ENCODE results near the gene ABCC11. TPM values are rescaled to one million over a fixed set of nuclear protein-coding genes. Genes with fewer than 3 reads are reported as not detected.

ABCC11 gene
- total and polyA plus RNA-seq, 2 of the 13 experiments (the other 11 are each of a cell fraction or from before 2014, with no cell fraction given): 1.0 to 1.4 TPM

DNA sequence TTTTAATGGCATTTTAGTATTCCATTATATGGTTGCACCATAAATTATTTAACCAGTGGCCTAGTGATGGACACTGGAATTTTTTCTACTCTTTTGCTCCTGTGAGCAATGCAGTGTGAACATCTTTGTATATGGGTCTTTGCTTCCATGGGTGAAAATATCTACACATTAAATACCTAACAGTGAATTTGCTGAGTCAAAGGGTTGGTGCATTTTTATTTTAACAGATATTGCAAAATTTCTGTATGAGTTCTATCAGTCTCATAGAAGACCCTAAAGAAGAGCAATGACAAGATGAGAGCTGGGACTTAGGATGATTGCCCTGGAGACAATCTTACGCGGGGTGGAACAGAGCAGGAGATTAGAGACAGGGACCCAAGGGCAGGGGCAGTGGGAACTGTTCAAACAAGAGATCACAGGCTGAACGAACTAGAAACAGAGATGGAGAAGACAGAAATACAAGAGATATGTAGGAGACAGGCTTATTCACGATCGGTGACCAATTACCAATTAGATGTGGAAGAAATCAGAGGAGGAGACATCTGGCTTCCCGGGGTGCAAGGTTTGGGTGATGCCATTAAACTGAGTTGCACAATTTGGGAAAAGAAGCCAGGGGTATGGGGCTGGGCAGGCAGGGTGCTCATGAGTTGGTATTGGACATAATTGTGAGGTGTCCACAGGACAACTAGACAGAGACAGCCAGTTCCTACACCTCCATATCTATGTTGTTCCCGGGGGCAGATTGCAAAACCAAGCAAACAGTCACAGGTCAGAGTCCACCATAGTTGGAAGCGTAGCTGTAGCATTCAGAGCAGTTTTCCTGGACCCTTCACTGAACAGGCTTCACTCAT, 43.1 kb downstream of the ABCC11 start (continued):
- no peak for TF ChIP-seq SNRNP70 (IDR thresholded peaks at IDR 0.05; ENCODE audit: low read depth, low read length)
- peak; percentile 96 for TF ChIP-seq ZFP1 (CRISPR knock-in tag; IDR thresholded peaks at IDR 0.05)
- TF ChIP-seq ZNF557 (CRISPR knock-in tag; IDR thresholded peaks at IDR 0.05): peak; percentile 92; the same call in 1 of the 2 replicates
- no peak for TF ChIP-seq CERS6 (CRISPR knock-in tag; IDR thresholded peaks at IDR 0.05)
- TF ChIP-seq ZSCAN5A (CRISPR knock-in tag; IDR thresholded peaks at IDR 0.05; ENCODE audit: borderline replicate concordance): peak; percentile 55; the same call in 1 of the 2 replicates
- TF ChIP-seq ZNF746 (CRISPR knock-in tag; IDR thresholded peaks at IDR 0.05): peak; percentile 89
- peak; percentile 89; the same call in 1 of the 2 replicates for TF ChIP-seq TSC22D2 (CRISPR knock-in tag; IDR thresholded peaks at IDR 0.05; ENCODE audit: borderline replicate concordance)
- peak; percentile 88; the same call in 1 of the 2 replicates for TF ChIP-seq ZNF749 (CRISPR knock-in tag; IDR thresholded peaks at IDR 0.05; ENCODE audit: borderline replicate concordance)
- TF ChIP-seq, protein P1, sequence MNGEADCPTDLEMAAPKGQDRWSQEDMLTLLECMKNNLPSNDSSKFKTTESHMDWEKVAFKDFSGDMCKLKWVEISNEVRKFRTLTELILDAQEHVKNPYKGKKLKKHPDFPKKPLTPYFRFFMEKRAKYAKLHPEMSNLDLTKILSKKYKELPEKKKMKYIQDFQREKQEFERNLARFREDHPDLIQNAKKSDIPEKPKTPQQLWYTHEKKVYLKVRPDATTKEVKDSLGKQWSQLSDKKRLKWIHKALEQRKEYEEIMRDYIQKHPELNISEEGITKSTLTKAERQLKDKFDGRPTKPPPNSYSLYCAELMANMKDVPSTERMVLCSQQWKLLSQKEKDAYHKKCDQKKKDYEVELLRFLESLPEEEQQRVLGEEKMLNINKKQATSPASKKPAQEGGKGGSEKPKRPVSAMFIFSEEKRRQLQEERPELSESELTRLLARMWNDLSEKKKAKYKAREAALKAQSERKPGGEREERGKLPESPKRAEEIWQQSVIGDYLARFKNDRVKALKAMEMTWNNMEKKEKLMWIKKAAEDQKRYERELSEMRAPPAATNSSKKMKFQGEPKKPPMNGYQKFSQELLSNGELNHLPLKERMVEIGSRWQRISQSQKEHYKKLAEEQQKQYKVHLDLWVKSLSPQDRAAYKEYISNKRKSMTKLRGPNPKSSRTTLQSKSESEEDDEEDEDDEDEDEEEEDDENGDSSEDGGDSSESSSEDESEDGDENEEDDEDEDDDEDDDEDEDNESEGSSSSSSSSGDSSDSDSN (CRISPR knock-in tag; IDR thresholded peaks at IDR 0.05): peak; percentile 77
- no peak for TF ChIP-seq TBP (CRISPR knock-in tag; IDR thresholded peaks at IDR 0.05)
- TF ChIP-seq, protein P2, sequence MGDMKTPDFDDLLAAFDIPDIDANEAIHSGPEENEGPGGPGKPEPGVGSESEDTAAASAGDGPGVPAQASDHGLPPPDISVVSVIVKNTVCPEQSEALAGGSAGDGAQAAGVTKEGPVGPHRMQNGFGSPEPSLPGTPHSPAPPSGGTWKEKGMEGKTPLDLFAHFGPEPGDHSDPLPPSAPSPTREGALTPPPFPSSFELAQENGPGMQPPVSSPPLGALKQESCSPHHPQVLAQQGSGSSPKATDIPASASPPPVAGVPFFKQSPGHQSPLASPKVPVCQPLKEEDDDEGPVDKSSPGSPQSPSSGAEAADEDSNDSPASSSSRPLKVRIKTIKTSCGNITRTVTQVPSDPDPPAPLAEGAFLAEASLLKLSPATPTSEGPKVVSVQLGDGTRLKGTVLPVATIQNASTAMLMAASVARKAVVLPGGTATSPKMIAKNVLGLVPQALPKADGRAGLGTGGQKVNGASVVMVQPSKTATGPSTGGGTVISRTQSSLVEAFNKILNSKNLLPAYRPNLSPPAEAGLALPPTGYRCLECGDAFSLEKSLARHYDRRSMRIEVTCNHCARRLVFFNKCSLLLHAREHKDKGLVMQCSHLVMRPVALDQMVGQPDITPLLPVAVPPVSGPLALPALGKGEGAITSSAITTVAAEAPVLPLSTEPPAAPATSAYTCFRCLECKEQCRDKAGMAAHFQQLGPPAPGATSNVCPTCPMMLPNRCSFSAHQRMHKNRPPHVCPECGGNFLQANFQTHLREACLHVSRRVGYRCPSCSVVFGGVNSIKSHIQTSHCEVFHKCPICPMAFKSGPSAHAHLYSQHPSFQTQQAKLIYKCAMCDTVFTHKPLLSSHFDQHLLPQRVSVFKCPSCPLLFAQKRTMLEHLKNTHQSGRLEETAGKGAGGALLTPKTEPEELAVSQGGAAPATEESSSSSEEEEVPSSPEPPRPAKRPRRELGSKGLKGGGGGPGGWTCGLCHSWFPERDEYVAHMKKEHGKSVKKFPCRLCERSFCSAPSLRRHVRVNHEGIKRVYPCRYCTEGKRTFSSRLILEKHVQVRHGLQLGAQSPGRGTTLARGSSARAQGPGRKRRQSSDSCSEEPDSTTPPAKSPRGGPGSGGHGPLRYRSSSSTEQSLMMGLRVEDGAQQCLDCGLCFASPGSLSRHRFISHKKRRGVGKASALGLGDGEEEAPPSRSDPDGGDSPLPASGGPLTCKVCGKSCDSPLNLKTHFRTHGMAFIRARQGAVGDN (CRISPR knock-in tag; IDR thresholded peaks at IDR 0.05): no peak
- TF ChIP-seq, protein P3, sequence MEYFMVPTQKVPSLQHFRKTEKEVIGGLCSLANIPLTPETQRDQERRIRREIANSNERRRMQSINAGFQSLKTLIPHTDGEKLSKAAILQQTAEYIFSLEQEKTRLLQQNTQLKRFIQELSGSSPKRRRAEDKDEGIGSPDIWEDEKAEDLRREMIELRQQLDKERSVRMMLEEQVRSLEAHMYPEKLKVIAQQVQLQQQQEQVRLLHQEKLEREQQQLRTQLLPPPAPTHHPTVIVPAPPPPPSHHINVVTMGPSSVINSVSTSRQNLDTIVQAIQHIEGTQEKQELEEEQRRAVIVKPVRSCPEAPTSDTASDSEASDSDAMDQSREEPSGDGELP (IDR thresholded peaks at IDR 0.05; ENCODE audit: borderline replicate concordance, low read depth): peak; percentile 67; the same call in 1 of the 2 replicates
- TF ChIP-seq, protein P4, sequence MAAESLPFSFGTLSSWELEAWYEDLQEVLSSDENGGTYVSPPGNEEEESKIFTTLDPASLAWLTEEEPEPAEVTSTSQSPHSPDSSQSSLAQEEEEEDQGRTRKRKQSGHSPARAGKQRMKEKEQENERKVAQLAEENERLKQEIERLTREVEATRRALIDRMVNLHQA (CRISPR knock-in tag; IDR thresholded peaks at IDR 0.05): no peak
- TF ChIP-seq, protein P5, sequence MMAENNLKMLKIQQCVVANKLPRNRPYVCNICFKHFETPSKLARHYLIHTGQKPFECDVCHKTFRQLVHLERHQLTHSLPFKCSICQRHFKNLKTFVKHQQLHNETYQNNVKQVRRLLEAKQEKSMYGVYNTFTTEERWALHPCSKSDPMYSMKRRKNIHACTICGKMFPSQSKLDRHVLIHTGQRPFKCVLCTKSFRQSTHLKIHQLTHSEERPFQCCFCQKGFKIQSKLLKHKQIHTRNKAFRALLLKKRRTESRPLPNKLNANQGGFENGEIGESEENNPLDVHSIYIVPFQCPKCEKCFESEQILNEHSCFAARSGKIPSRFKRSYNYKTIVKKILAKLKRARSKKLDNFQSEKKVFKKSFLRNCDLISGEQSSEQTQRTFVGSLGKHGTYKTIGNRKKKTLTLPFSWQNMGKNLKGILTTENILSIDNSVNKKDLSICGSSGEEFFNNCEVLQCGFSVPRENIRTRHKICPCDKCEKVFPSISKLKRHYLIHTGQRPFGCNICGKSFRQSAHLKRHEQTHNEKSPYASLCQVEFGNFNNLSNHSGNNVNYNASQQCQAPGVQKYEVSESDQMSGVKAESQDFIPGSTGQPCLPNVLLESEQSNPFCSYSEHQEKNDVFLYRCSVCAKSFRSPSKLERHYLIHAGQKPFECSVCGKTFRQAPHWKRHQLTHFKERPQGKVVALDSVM (CRISPR knock-in tag; IDR thresholded peaks at IDR 0.05): no peak; the same call in 1 of the 2 replicates
- TF ChIP-seq CHD2 (IDR thresholded peaks at IDR 0.05; ENCODE audit: low read depth, low read length): 0 out of 2 replicates have a peak, but pooled peaks have one; percentile 14

Data from HepG2 (cell line).